ENCODE measurements around the gene GPALPP1.
"Not testable (repeated sequence)": the region's sequence is repeated elsewhere in the genome, so short reads cannot be mapped to it uniquely, and the experiment has no call there.

Gene GPALPP1, protein sequence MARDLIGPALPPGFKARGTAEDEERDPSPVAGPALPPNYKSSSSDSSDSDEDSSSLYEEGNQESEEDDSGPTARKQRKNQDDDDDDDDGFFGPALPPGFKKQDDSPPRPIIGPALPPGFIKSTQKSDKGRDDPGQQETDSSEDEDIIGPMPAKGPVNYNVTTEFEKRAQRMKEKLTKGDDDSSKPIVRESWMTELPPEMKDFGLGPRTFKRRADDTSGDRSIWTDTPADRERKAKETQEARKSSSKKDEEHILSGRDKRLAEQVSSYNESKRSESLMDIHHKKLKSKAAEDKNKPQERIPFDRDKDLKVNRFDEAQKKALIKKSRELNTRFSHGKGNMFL

GRCh38 chr13:44989071-44989889, at the start of gene GPALPP1, which contains the start of gene NUFIP1:
Gene GPALPP1, plus strand, starts transcription at chr13:44989538. Its CDS starts 117 bp downstream, at chr13:44989655.
Gene NUFIP1, minus strand, starts transcription at chr13:44989471. Its CDS starts 35 bp downstream, at chr13:44989436.
- peak; percentile 86 for DNase-seq

GRCh38 chr13:44943411-44943810, 45.9 kb upstream of the GPALPP1 start:
- DNase-seq, result not testable (repeated sequence)

DNA sequence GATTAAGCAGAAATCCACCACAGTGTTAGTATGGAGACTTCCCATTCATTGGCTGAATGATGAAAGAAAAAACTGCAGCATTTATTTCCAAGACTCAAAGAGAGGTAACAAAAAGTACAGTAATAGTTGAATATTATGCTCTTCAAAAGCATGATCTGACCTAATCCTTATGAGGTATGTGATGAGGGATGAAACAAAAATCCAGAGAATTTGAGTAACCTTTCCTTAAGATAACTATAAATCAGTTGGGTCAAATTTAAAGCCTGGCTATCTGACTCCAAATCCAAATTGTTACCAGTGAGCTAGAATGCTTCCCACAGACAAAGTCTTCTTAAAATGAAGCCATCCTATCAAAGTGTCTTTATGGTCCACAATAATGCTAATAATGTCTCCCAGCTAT, 38.2 kb upstream of the GPALPP1 start:
- no peak for DNase-seq

DNA sequence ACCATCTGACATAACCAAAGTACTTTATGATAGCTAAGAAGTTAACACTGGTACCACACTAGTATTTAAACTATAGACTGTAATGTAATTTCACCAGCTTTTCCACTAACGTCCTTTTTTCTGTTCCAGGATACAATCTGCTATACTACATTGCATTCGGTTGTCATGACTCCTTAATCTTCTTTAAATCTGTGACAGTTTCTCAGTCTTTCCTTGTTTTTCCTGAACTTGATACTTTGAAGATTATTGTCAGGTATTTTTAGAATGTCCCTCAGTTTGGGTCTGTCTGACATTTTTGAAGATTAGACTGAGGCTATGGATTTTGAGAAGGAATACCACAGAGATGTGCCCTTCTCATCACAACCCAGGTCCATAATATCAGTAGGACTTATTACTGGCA, 36.7 kb upstream of the GPALPP1 start:
- DNase-seq, result no peak

DNA sequence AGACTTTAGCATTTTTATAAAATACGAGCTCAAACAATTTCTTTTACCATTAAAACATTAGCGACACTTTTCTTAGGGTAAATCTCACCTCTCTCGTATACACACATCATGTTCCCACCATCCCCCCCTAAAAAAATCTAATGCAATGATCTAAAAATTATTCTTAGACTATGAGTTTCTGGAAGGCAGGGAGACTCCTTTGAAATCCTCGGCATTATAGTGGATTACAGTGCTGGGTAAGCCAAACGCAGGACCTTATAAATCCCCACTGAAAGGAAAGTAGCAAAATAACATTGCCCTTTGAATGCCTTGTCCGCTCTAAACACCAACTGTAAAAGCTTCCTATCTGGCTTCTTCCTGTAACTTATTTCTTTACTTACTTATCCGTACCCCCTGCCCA, 35.1 kb upstream of the GPALPP1 start:
- DNase-seq, result no peak

DNA sequence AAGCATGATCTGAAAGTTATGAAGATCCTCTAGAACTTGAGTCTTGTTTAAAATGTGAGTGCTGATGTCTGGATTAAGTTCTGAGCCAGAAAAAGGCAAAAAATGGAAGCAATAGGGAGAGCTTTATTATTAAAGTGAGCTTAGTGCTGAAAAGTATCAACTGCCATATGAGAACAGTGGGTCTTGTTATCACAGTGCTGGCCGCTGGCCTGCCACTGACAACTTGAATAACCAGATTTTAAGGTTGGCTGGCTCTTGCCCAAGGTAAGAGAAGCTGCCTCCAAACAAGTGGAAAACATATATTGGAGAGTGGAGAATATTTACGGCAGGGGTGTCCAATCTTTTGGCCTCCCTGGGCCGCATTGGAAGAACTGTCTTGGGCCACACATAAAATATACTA, 33.9 kb upstream of the GPALPP1 start:
- DNase-seq, result no peak

DNA sequence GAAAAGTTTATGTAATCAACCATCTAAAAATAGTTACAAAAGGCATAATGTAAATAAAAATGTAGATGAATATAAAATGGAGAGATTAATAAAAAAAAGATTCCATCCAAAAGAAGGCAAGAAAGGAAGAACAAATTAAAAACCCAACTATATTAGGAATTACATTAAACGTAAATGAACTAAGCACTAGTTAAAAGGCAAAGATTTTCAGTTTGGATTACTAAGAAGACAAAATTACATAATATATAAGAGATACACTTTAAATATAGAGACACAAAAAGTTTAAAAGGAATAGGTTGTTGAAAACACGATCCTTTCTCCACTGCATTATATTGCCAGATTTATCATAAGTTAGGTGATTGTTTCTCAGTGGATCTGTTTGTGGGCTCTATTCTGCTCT, 27.3 kb upstream of the GPALPP1 start:
- DNase-seq, result no peak

GRCh38 chr13:44967704-44968433, 21.5 kb upstream of the GPALPP1 start:
- no peak for DNase-seq

- no peak for DNase-seq
Observed at GRCh38 chr13:44968434-44968815, 20.9 kb upstream of the GPALPP1 start.

- DNase-seq, result peak; percentile 45
Observed at GRCh38 chr13:44969551-44970484, 19.5 kb upstream of the GPALPP1 start.

DNA sequence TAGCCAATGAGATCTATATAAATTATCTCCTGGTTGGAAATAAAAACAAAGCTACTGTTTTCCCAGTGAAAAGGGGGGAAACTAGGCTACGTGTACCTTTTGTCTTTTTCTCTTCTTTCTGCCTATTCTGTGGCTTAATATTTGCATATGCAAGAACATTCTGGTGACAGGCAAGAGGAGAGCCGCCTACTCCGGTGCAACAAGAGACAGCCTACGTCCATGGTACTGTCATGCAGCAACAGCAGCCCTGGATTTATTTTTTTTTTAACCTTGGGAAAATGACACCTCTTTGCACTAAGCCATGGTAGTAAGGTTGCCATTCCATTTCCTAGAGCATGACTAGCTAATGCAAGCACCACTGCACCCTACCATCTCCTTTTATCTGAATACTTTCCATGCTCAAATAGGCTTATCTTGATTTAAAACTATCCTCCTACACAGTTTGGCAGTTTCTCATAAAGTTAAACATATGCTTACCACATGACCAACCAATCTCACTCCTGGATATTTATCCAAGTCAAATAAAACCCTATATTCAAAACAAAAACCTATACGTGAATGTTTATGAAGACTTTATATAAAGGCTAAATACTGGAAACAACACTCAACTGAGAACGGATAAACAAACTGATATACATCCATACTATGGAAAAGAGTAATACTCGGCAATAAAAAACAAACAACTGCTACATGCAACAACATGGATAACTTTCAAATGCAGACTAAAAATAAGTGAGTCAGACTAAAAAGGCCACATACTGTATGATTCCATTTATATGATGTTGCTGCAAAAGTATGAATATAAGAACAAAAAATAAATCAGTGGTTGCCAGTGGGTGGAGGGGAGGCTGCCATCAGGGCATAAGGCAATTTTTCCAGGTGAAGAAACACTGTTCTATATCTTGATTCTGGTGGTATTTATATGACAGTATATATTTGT, 17.4 kb upstream of the GPALPP1 start:
- no peak for DNase-seq

GRCh38 chr13:44972956-44973581, 16.3 kb upstream of the GPALPP1 start:
- DNase-seq, result peak; percentile 2

DNA sequence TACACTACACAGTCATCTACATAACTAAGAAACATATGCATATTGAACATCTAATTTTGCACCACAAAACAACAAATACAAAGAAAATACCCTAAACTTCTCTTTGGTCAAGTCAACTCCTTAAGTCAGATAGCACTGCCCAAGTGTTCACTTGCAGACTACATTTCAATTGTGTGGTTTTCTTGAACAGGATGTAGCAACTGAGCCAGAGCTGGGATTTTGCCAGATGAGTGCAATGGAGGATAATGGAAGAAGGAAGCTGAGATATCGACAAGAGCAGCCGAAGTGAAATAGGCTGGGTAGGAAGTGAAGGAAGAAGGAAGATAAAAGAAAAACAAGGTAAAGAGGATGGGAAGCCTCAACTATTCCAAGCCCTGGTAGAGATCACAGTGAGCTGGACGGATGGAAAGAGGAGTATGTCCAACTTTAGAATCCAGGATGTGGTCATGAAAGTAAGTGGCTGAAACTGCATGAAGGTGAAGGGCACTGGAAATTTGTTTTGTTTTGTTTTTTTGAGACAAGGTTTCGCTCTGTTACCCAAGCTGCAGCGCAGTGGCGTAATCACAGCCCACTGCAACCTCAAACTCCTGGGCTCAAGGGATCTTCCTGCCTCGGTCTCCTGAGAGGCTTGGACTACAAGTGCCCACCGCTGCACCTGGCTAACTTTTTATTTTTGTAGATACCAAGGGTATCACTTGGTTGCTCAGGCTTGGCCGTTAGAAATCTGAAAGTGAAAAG, 15.1 kb upstream of the GPALPP1 start:
- DNase-seq, result no peak

DNA sequence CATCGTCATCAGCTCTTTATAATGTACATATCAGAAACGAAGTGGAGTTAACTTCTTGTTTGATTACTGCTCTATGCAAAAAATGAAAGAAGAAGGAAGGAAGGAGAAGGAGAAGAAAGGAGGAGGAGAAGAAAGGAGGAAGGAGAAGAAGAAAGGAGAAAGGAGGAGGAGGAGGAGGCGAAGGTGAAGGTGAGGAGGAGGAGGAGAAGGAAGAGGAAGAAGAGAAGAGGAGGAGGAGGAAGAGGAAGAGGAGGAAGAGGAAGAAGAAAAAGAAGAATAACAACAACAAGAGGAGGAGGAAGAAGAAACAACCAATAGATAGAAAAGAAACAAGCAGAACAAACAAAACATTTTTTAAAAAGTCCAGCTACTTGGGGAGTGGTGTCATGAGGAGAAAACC, 13.1 kb upstream of the GPALPP1 start:
- no peak for DNase-seq

GRCh38 chr13:44976949-44977583, 12.3 kb upstream of the GPALPP1 start:
- no peak for DNase-seq

DNA sequence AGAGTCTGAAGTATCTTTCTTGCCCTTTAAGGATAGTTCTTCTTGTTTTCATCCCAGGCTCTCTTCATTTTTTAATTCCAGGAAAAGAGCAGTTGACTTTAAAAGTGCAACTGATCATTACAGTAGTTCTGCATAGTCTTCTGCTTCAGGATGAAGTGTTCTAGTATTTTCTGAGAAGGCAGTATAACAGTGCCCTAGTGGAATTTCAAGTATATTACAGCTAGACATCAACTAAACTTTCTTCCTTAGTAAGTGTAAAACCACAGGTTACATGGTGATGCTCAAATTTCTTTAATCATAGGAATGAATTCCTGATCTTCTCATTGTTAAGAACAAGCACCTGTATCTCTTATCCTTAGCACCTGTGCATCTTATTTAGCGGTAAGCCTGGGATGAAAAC, 11.0 kb upstream of the GPALPP1 start:
- DNase-seq, result no peak

DNA sequence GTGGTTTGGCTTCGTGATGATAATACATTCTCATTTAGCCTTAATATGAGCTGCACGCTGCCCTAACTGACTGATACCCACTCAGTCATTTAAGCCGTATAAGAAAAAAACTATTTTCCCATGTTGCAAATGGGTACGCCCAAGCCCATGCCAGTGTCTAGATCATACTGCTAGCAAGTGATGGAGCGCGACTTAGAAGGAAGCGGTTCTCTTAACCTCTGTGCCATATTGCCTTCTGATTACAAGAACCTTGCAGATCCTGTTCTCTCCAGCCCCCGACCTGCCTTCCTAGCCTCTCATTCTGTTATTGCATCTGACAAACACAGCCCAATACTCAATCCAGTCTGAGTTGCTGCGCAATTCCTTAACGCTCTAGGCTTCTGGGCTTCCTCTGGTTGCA, 603 bp downstream of the GPALPP1 start:
- no peak for DNase-seq

- no peak for DNase-seq
Observed at GRCh38 chr13:45003417-45003816, 14.1 kb downstream of the GPALPP1 start.

GRCh38 chr13:45004096-45004495, 14.8 kb downstream of the GPALPP1 start:
- no peak for DNase-seq

Data from NCI-H1092 treated with DMSO at 0.1 percent for 48 hours (cell line).